GM13977 (cell line): ENCODE measurements around the gene HEATR5A.
"Not testable (repeated sequence)": the region's sequence is repeated elsewhere in the genome, so short reads cannot be mapped to it uniquely, and the experiment has no call there.

ENCODE experiments used
- DNase-seq: peaks from one replicate; pipeline ENCODE4 v3.0.0; 2012; ENCODE audit warnings: low spot score
- in situ Hi-C: fragments of 300-500 bp; cut with MboI; formaldehyde crosslinking; loops from one replicate; pipeline ENCODE4 v1.12.0; 2022; ENCODE audit warnings: low sequenced_read_pairs, low pct_unique_long_range_greater_than_20kb, mixed read lengths, inconsistent platforms; ENCODE audit not compliant: unreplicated experiment
- TF ChIP-seq, protein P1 (sequence below): IDR thresholded peaks from 2 replicates; pipeline ENCODE4 v1.5.1; 2012; ENCODE audit warnings: mild to moderate bottlenecking, control low read depth; ENCODE audit not compliant: insufficient read depth; ENCODE audit errors: extremely low read depth, missing control alignments

Gene HEATR5A

DNA sequence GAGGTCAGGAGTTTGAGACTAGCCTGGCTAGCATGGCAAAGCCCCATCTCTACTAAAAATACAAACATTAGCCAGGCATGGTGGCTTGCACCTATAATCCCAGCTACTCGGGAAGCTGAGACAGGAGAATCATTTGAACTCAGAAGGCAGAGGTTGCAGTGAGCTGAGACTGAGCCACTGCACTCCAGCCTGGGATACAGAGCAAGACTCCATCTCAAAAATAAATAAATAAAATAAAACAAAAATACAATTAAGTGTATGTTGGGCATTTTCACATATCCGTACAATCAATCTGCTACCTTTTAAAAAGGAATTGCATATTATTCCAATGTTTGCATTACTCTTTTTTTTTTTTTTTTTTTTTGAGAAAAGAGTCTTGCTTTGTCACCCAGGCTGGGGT lies 165.1 kb downstream of the HEATR5A start:
- TF ChIP-seq, protein P1, sequence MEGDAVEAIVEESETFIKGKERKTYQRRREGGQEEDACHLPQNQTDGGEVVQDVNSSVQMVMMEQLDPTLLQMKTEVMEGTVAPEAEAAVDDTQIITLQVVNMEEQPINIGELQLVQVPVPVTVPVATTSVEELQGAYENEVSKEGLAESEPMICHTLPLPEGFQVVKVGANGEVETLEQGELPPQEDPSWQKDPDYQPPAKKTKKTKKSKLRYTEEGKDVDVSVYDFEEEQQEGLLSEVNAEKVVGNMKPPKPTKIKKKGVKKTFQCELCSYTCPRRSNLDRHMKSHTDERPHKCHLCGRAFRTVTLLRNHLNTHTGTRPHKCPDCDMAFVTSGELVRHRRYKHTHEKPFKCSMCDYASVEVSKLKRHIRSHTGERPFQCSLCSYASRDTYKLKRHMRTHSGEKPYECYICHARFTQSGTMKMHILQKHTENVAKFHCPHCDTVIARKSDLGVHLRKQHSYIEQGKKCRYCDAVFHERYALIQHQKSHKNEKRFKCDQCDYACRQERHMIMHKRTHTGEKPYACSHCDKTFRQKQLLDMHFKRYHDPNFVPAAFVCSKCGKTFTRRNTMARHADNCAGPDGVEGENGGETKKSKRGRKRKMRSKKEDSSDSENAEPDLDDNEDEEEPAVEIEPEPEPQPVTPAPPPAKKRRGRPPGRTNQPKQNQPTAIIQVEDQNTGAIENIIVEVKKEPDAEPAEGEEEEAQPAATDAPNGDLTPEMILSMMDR = no peak
- in situ Hi-C loops = no loop called here
- no peak for DNase-seq

DNA sequence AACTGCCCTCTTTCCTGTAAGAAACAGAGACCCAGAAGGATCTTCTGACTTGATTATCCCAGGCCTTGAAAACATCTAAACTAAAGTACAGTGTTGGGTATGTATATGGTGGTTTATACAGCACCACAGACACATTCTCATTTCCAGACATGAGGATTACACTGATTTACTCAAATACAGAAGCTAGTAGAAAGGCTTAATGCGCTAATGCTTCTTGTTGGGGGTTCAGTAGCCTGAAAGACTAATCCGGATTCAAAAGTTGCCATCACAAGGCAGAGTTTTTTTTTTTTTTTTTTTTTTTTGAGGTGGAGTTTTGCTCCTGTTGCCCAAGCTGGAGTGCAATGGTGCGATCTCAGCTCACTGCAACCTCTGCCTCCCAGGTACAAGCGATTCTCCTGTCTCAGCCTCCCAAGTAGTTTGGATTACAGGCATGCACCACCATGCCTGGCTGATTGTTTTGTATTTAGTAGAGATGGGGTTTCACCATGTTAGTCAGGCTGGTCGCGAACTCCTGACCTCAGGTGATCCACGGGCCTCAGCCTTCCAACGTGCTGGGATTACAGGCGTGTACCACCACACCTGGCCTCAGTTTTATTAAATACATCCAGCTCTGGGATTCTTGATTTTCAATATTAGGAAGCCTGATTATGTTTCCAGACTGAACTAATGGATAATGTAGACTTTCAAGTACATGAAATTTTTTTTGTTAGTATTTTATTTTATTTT lies 166.4 kb downstream of the HEATR5A start:
- TF ChIP-seq, protein P1 = no peak
- in situ Hi-C loops = no loop called here
- no peak for DNase-seq

DNA sequence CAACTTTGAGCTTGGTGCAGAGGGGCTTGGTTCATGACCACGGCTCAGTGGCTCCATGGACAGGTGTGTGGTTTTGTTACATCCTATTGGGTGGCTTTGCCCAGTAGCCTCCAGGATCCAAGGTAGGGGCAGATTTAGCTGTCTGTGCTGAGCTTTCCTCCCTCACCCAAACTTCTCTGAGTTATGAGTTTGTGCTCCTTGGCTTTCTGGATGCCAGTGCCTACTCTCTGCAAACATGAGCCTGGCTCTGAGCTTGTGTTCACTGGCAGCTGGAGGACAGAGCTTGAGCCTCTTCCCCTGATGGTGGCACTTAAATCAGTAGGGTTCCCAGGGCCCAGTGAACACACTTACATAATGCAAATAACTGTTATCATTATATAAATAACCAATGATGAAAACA lies 167.5 kb downstream of the HEATR5A start:
- in situ Hi-C loops = no loop called here
- DNase-seq = no peak
- TF ChIP-seq, protein P1 = no peak

DNA sequence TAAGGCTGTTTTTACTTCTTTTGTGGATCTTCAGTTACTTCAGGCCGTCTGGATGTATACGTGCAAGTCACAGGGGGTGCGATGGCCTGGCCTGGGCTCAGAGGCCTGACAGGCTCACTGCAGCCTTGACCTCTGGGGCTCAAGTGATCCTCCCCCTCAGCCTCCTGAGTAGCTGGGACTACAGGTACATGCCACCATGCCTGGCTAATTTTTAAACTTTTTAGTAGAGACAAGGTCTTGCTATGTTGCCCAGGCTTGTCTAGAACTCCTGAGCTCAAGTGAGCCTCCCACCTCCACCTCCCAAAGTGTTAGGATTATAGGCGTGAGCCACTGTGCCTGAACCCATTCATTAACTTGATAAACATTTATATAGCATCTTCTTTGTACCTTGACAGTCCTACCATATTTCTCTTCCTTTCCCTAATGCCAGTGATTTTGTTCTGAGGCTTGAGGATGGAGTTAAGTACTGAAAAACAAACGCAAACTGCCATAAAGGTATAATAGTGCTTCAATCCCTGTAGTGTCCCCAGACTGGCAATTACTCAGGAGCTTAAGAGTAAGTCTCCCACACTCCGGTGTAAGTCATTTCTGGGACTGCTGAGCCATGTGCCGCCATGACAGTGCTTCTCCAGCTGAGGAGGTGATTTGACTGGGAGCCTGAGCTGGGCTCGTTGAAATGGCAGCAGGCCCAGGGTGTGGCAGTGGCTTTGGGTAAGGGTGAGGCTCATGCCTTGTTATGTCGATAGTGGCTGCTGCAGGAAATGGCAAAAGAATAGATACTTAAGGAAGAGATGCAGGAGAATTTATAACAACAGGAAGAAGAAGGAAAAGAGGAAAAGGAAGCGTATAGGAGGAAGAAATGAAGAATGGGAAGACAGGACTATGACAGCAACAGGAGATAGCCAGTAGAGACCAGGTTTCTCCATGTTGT lies 169.1 kb downstream of the HEATR5A start:
- TF ChIP-seq, protein P1 = no peak
- in situ Hi-C loops = no loop called here
- no peak for DNase-seq

DNA sequence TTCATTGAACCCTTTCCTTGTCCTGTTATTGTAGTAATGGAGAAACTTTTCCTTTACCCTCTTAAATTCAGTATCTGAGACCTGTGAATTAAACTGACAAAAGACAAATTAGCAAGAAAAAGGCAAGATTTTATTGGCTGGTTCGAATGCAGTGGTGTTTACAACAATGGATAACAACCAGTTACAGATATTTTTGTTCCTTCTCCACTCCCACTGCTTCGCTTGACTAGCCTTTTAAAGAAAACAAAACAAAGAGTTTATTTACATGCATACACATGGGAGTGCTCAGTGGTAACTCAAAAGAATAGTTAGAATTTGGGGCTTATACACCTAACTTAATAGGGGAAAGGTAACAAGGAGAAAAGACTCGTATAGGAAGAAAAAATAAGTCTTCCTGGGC lies 175.7 kb downstream of the HEATR5A start:
- TF ChIP-seq, protein P1 = no peak
- no peak for DNase-seq
- in situ Hi-C loops = no loop called here

DNA sequence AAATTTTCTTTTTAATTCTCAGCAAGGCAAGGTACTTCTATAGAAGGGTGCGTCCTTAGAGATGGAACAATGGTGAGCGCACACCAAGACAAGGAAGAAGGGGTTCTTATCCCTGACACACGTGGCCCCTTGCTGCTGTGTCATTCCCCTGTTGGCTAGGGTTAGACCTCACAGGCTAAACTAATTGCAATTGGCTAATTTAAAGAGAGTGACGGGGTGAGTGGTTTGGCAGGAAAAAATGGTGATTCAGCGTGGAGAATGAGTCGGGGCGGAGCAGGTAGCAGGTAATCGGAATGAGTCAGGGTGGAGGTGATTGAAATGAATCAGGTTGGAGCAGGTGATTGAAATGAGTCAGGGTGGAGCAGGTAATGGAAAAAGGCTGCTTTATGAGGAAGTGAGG lies 176.5 kb downstream of the HEATR5A start:
- TF ChIP-seq, protein P1 = no peak
- in situ Hi-C loops = no loop called here
- no peak for DNase-seq

DNA sequence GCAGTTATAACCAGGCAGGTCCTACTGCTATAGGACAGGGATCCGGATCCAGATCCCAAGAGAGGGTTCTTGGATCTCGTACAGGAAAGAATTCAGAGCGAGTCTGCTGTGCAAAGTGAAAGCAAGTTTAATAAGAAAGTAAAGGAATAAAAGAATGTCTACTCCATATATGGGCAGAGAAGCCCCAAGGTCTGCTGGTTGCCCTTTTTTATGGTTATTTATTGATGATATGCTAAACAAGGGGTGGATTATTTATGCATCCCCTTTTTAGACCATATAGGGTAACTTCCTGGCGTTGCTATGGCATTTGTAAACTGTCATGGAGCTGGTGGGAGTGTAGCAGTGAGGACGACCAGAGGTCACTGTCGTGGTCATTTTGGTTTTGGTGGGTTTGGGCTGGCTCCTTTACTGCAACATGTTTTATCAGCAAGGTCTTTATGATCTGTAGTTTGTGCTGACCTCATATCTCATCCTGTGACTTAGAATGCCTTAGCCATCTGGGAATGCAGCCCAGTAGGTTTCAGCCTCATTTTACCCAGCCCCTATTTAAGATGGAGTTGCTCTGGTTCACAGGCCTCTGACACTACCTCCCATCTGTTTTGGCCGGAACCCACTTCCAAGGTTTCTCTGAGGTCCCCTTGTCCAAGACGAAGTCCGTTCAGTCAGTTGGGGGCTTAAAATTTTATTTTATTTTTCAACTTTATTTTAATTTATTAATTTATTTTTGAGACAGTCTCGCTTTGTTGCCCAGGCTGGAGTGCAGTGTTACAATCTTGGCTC lies 178.0 kb downstream of the HEATR5A start:
- in situ Hi-C loops, DNase-seq: not testable (repeated sequence)
